ENCODE data around the gene MAGI1. TPM values are rescaled to one million over a fixed set of nuclear protein-coding genes. Genes with fewer than 3 reads are reported as not detected.

The MAGI1 gene
- polyA plus RNA-seq, 1 of the 3 experiments (the other 2 are of a cell fraction) = 10.3 TPM

DNA sequence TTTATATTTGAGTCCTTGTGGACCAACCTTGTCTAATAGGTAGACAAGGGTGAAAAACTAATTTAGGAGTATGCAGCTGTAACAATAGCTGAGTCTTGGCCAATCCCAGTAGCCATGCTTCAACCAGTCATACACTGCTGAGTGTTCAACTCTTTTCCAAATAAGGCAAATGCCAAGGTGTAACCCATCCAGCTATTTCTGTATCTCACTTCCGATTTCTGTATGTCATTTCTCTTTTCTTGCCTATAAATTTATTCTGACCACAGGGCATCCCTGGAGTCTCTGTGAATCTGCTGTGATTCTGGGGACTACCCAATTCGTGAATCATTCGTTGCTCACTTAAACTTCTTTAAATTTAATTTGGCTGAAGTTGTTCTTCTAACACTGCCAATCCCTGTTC is 93.2 kb downstream of the MAGI1 start (continued):
- TF ChIP-seq, protein P1, sequence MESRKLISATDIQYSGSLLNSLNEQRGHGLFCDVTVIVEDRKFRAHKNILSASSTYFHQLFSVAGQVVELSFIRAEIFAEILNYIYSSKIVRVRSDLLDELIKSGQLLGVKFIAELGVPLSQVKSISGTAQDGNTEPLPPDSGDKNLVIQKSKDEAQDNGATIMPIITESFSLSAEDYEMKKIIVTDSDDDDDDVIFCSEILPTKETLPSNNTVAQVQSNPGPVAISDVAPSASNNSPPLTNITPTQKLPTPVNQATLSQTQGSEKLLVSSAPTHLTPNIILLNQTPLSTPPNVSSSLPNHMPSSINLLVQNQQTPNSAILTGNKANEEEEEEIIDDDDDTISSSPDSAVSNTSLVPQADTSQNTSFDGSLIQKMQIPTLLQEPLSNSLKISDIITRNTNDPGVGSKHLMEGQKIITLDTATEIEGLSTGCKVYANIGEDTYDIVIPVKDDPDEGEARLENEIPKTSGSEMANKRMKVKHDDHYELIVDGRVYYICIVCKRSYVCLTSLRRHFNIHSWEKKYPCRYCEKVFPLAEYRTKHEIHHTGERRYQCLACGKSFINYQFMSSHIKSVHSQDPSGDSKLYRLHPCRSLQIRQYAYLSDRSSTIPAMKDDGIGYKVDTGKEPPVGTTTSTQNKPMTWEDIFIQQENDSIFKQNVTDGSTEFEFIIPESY (IDR thresholded peaks at IDR 0.05; ENCODE audit: borderline replicate concordance, low read depth) = no peak
- TF ChIP-seq SIN3A (IDR thresholded peaks at IDR 0.05; ENCODE audit: borderline replicate concordance, low read depth, low read length) = no peak
- TF ChIP-seq RCOR1 (IDR thresholded peaks at IDR 0.05; ENCODE audit: low read length) = no peak
- no peak for TF ChIP-seq POLR2AphosphoS5 (IDR thresholded peaks at IDR 0.05; ENCODE audit: low read depth, low read length)
- TF ChIP-seq, protein P2, sequence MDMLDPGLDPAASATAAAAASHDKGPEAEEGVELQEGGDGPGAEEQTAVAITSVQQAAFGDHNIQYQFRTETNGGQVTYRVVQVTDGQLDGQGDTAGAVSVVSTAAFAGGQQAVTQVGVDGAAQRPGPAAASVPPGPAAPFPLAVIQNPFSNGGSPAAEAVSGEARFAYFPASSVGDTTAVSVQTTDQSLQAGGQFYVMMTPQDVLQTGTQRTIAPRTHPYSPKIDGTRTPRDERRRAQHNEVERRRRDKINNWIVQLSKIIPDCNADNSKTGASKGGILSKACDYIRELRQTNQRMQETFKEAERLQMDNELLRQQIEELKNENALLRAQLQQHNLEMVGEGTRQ (IDR thresholded peaks at IDR 0.05; ENCODE audit: borderline replicate concordance, low read depth, low read length) = no peak
- TF ChIP-seq TAF1 (IDR thresholded peaks at IDR 0.05; ENCODE audit: borderline replicate concordance, low read depth, low read length) = no peak
- no peak for TF ChIP-seq FOXM1 (IDR thresholded peaks at IDR 0.05; ENCODE audit: low read depth)

DNA sequence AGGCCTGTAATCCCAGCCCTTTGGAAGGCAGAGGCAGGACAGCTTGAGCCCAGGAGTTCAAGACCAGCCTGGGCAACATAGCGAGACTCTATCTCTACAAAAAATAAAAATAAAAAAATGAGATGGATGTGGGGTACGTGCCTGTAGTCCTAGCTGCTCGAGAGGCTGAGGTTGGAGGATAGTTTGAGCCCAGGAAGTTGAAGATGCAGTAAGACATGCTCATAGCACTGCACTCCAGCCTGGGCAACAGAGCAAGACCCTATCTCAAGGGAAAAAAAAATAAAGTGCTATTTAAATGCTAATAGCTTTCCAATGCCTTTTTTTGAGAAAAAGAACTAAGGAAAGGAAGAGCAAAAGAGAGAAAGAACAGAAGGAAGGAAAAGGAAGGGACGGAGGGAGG is 94.5 kb downstream of the MAGI1 start:
- H3F3A ChIP-seq (replicated peaks; ENCODE audit: insufficient read depth) = peaks cover 17% of the 10 kb centered on the region
- no peaks in the 10 kb centered on the region for H3K9me3 ChIP-seq
- no peak overlapping the region for H3K27ac ChIP-seq (ENCODE audit: low read depth in 2 of 2, low read length in 1 of 2)
- no peaks in the 10 kb centered on the region for H3K27me3 ChIP-seq (ENCODE audit: insufficient read depth)
- peaks cover 0 to 25% of the 10 kb centered on the region in 2 experiments; a peak in 3 of 4 replicates for H3K4me1 ChIP-seq (ENCODE audit: control insufficient read depth in 1 of 2, insufficient read depth in 2 of 2, low read depth in 1 of 2, low read length in 1 of 2)
- H3K79me2 ChIP-seq (ENCODE audit: insufficient read depth) = peaks cover 77% of the 10 kb centered on the region
- POLR2A ChIA-PET = no interaction called here
- TF ChIP-seq, protein P3, sequence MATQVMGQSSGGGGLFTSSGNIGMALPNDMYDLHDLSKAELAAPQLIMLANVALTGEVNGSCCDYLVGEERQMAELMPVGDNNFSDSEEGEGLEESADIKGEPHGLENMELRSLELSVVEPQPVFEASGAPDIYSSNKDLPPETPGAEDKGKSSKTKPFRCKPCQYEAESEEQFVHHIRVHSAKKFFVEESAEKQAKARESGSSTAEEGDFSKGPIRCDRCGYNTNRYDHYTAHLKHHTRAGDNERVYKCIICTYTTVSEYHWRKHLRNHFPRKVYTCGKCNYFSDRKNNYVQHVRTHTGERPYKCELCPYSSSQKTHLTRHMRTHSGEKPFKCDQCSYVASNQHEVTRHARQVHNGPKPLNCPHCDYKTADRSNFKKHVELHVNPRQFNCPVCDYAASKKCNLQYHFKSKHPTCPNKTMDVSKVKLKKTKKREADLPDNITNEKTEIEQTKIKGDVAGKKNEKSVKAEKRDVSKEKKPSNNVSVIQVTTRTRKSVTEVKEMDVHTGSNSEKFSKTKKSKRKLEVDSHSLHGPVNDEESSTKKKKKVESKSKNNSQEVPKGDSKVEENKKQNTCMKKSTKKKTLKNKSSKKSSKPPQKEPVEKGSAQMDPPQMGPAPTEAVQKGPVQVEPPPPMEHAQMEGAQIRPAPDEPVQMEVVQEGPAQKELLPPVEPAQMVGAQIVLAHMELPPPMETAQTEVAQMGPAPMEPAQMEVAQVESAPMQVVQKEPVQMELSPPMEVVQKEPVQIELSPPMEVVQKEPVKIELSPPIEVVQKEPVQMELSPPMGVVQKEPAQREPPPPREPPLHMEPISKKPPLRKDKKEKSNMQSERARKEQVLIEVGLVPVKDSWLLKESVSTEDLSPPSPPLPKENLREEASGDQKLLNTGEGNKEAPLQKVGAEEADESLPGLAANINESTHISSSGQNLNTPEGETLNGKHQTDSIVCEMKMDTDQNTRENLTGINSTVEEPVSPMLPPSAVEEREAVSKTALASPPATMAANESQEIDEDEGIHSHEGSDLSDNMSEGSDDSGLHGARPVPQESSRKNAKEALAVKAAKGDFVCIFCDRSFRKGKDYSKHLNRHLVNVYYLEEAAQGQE (IDR thresholded peaks at IDR 0.05; ENCODE audit: low read depth, low read length) = no peak
- TF ChIP-seq SMC3 (IDR thresholded peaks at IDR 0.05; ENCODE audit: low read depth, low read length) (no peak), POLR2AphosphoS5 (IDR thresholded peaks at IDR 0.05; ENCODE audit: low read depth, low read length) (no peak), EP300 (IDR thresholded peaks at IDR 0.05; ENCODE audit: borderline replicate concordance in 1 of 2, low read depth in 1 of 2, low read length in 1 of 2) (no peak), RFX5 (IDR thresholded peaks at IDR 0.05; ENCODE audit: low read length) (no peak)
- H3K36me3 ChIP-seq (replicated peaks in 1 of 2; ENCODE audit: control insufficient read depth in 1 of 2, insufficient read depth in 2 of 2, low read length in 1 of 2) = no peaks in the 10 kb centered on the region
- no peak overlapping the region for H2AFZ ChIP-seq (ENCODE audit: low read depth)
- CTCF ChIA-PET = no interaction called here
- H3K9me2 ChIP-seq = no peaks in the 10 kb centered on the region
- H3K4me2 ChIP-seq = no peak overlapping the region
- no peak for DNase-seq
- no peak overlapping the region for H3K9ac ChIP-seq
- 93% methylated on average over 4 of the region's 4 CpGs for WGBS (ENCODE audit: low lambda C conversion rate)
- no peak overlapping the region for H3K4me3 ChIP-seq (ENCODE audit: low read depth in 2 of 2, low read length in 1 of 2)
- no peaks in the 10 kb centered on the region for H4K20me1 ChIP-seq (ENCODE audit: insufficient read depth)

Measured in SK-N-SH (cell line).